ENCODE measurements around the gene WWOX. TPM values are rescaled to one million over a fixed set of nuclear protein-coding genes. Genes with fewer than 3 reads are reported as not detected.

Gene WWOX
- total and polyA plus RNA-seq, 2 experiments from 2014 or later, result 17.0 to 39.8 TPM

GRCh38 chr16:79154086-79154485 is 1054.6 kb downstream of the WWOX start:
- WGBS (ENCODE audit: low lambda C conversion rate, missing lambda C conversion rate), result 83% methylated on average over 3 of the region's 3 CpGs
- no peak for TF ChIP-seq EZH2phosphoT487 (IDR thresholded peaks at IDR 0.05; ENCODE audit: low read depth, severe bottlenecking, unreplicated experiment)
- no peak for TF ChIP-seq CTCF (IDR thresholded peaks at IDR 0.05; ENCODE audit: poor library complexity)
- no peak for TF ChIP-seq EZH2 (IDR thresholded peaks at IDR 0.05; ENCODE audit: borderline replicate concordance)
- no peak overlapping the region for H3K27ac ChIP-seq
- H3K36me3 ChIP-seq (replicated peaks; ENCODE audit: insufficient read depth, low read depth), result no peaks in the 10 kb centered on the region
- peaks cover 6% of the 10 kb centered on the region for H3K4me1 ChIP-seq (ENCODE audit: insufficient read depth)
- H3K4me2 ChIP-seq, result no peak overlapping the region
- H3K4me3 ChIP-seq, result no peak overlapping the region
- H3K79me2 ChIP-seq, result no peaks in the 10 kb centered on the region
- no peaks in the 10 kb centered on the region for H4K20me1 ChIP-seq (ENCODE audit: insufficient read depth, poor library complexity, severe bottlenecking)
- no peak for DNase-seq (ENCODE audit: low spot score)
- no peaks in the 10 kb centered on the region for H3K9me3 ChIP-seq (ENCODE audit: low read depth)
- no peak overlapping the region for H2AFZ ChIP-seq
- H3K27me3 ChIP-seq, result no peaks in the 10 kb centered on the region
- no peaks in the 10 kb centered on the region for H3K9me2 ChIP-seq (replicated peaks; ENCODE audit: insufficient read depth)

GRCh38 chr16:79155471-79155870 is 1056.0 kb downstream of the WWOX start:
- H3K4me1 ChIP-seq (ENCODE audit: insufficient read depth), result peaks cover 4% of the 10 kb centered on the region
- H3K4me3 ChIP-seq, result no peak overlapping the region
- H3K79me2 ChIP-seq, result no peaks in the 10 kb centered on the region
- no peaks in the 10 kb centered on the region for H4K20me1 ChIP-seq (ENCODE audit: insufficient read depth, poor library complexity, severe bottlenecking)
- no peak overlapping the region for H3K4me2 ChIP-seq
- H3K9me3 ChIP-seq (ENCODE audit: low read depth), result no peaks in the 10 kb centered on the region
- no peak overlapping the region for H2AFZ ChIP-seq
- no peak for DNase-seq (ENCODE audit: low spot score)
- H3K27me3 ChIP-seq, result no peaks in the 10 kb centered on the region
- no peaks in the 10 kb centered on the region for H3K9me2 ChIP-seq (replicated peaks; ENCODE audit: insufficient read depth)
- TF ChIP-seq EZH2phosphoT487 (IDR thresholded peaks at IDR 0.05; ENCODE audit: low read depth, severe bottlenecking, unreplicated experiment) (no peak), CTCF (IDR thresholded peaks at IDR 0.05; ENCODE audit: poor library complexity) (no peak), EZH2 (IDR thresholded peaks at IDR 0.05; ENCODE audit: borderline replicate concordance) (no peak)
- H3K36me3 ChIP-seq (replicated peaks; ENCODE audit: insufficient read depth, low read depth), result no peaks in the 10 kb centered on the region
- WGBS (ENCODE audit: low lambda C conversion rate, missing lambda C conversion rate), result 92% methylated on average over 3 of the region's 3 CpGs
- no peak overlapping the region for H3K27ac ChIP-seq

- H3K27me3 ChIP-seq, result no peaks in the 10 kb centered on the region
- TF ChIP-seq EZH2 (IDR thresholded peaks at IDR 0.05; ENCODE audit: borderline replicate concordance) (no peak), EZH2phosphoT487 (IDR thresholded peaks at IDR 0.05; ENCODE audit: low read depth, severe bottlenecking, unreplicated experiment) (no peak), CTCF (IDR thresholded peaks at IDR 0.05; ENCODE audit: poor library complexity) (no peak)
- no peaks in the 10 kb centered on the region for H3K4me1 ChIP-seq (ENCODE audit: insufficient read depth)
- no peaks in the 10 kb centered on the region for H3K79me2 ChIP-seq
- no peak for DNase-seq (ENCODE audit: low spot score)
- no peaks in the 10 kb centered on the region for H3K9me3 ChIP-seq (ENCODE audit: low read depth)
- H2AFZ ChIP-seq, result no peak overlapping the region
- H3K4me3 ChIP-seq, result no peak overlapping the region
- H3K9me2 ChIP-seq (replicated peaks; ENCODE audit: insufficient read depth), result no peaks in the 10 kb centered on the region
- H3K4me2 ChIP-seq, result no peak overlapping the region
- no peak overlapping the region for H3K27ac ChIP-seq
- no peaks in the 10 kb centered on the region for H4K20me1 ChIP-seq (ENCODE audit: insufficient read depth, poor library complexity, severe bottlenecking)
- 95% methylated on average over 4 of the region's 4 CpGs for WGBS (ENCODE audit: low lambda C conversion rate, missing lambda C conversion rate)
- no peaks in the 10 kb centered on the region for H3K36me3 ChIP-seq (replicated peaks; ENCODE audit: insufficient read depth, low read depth)
Measured at GRCh38 chr16:79155904-79156303, 1056.5 kb downstream of the WWOX start.

GRCh38 chr16:79156761-79157160 is 1057.3 kb downstream of the WWOX start:
- Histone ChIP-seq H3K79me2 (no peaks in the 10 kb centered on the region), H3K4me2 (no peak overlapping the region), H3K9me3 (ENCODE audit: low read depth) (no peaks in the 10 kb centered on the region), H3K36me3 (replicated peaks; ENCODE audit: insufficient read depth, low read depth) (no peaks in the 10 kb centered on the region), H3K4me1 (ENCODE audit: insufficient read depth) (no peaks in the 10 kb centered on the region), H3K9me2 (replicated peaks; ENCODE audit: insufficient read depth) (no peaks in the 10 kb centered on the region), H3K4me3 (no peak overlapping the region), H3K27me3 (no peaks in the 10 kb centered on the region), H4K20me1 (ENCODE audit: insufficient read depth, poor library complexity, severe bottlenecking) (no peaks in the 10 kb centered on the region), H3K27ac (no peak overlapping the region), H2AFZ (no peak overlapping the region)
- TF ChIP-seq CTCF (IDR thresholded peaks at IDR 0.05; ENCODE audit: poor library complexity), result no peak
- no peak for TF ChIP-seq EZH2phosphoT487 (IDR thresholded peaks at IDR 0.05; ENCODE audit: low read depth, severe bottlenecking, unreplicated experiment)
- TF ChIP-seq EZH2 (IDR thresholded peaks at IDR 0.05; ENCODE audit: borderline replicate concordance), result no peak
- DNase-seq (ENCODE audit: low spot score), result no peak
- 77% methylated on average over 1 of the region's 1 CpG for WGBS (ENCODE audit: low lambda C conversion rate, missing lambda C conversion rate)

All from hepatocyte (in vitro differentiated cells).